Measurements from ENCODE around the gene PRR19. TPM values are rescaled to one million over a fixed set of nuclear protein-coding genes. Genes with fewer than 3 reads are reported as not detected.
A peak's percentile ranks its signal among the peaks of the same experiment; 100 is the strongest.

The PRR19 gene
- total RNA-seq, 2 experiments from 2014 or later: 0.89 to 1.1 TPM

- H3K4me1 Mint-ChIP-seq: peaks cover 17% of the 10 kb centered on the region
- no peaks in the 10 kb centered on the region for H3K27me3 Mint-ChIP-seq
- H3K9me3 Mint-ChIP-seq (ENCODE audit: low read depth): no peaks in the 10 kb centered on the region
- H3K36me3 Mint-ChIP-seq: peaks cover 16% of the 10 kb centered on the region
- H3K4me3 Mint-ChIP-seq: no peak overlapping the region
- CTCF ChIA-PET: interaction anchor here (1.2 to 1.3 kb wide), 2 partner anchors 10 to 39 kb away, joined by 3 read pairs; no protein-coding TSS in a partner anchor
- H3K27ac Mint-ChIP-seq: no peak overlapping the region
- DNase-seq: no peak
- no peak for ATAC-seq
Observed at GRCh38 chr19:42288881-42289555, 12.9 kb upstream of the PRR19 start.

- DNase-seq (no peak), ATAC-seq (no peak)
- H3K4me1 Mint-ChIP-seq: peaks cover 17% of the 10 kb centered on the region
- H3K36me3 Mint-ChIP-seq: peaks cover 16% of the 10 kb centered on the region
- no peak overlapping the region for H3K4me3 Mint-ChIP-seq
- no peak overlapping the region for H3K27ac Mint-ChIP-seq
- no peaks in the 10 kb centered on the region for H3K9me3 Mint-ChIP-seq (ENCODE audit: low read depth)
- no peaks in the 10 kb centered on the region for H3K27me3 Mint-ChIP-seq
- CTCF ChIA-PET: interaction anchor here (1.2 to 1.3 kb wide), 2 partner anchors 10 to 39 kb away, joined by 3 read pairs; no protein-coding TSS in a partner anchor
Observed at GRCh38 chr19:42289556-42290041, 12.3 kb upstream of the PRR19 start.

GRCh38 chr19:42290136-42290522, 11.8 kb upstream of the PRR19 start:
- ATAC-seq: no peak
- no peaks in the 10 kb centered on the region for H3K27me3 Mint-ChIP-seq
- DNase-seq: no peak
- CTCF ChIA-PET: interaction anchor here (1.3 kb wide), 1 partner anchor 11 kb away, joined by 3 read pairs; no protein-coding TSS in a partner anchor
- no peak overlapping the region for H3K27ac Mint-ChIP-seq
- no peak overlapping the region for H3K4me3 Mint-ChIP-seq
- H3K4me1 Mint-ChIP-seq: peaks cover 12% of the 10 kb centered on the region
- H3K9me3 Mint-ChIP-seq (ENCODE audit: low read depth): no peaks in the 10 kb centered on the region
- H3K36me3 Mint-ChIP-seq: peaks cover 16% of the 10 kb centered on the region

- CTCF ChIA-PET: no interaction called here
- peaks cover 6% of the 10 kb centered on the region for H3K4me1 Mint-ChIP-seq
- no peaks in the 10 kb centered on the region for H3K27me3 Mint-ChIP-seq
- ATAC-seq (peak; percentile 72), DNase-seq (peak; percentile 70)
- H3K27ac Mint-ChIP-seq: no peak overlapping the region
- no peak overlapping the region for H3K4me3 Mint-ChIP-seq
- no peaks in the 10 kb centered on the region for H3K9me3 Mint-ChIP-seq (ENCODE audit: low read depth)
- H3K36me3 Mint-ChIP-seq: peaks cover 16% of the 10 kb centered on the region
Observed at GRCh38 chr19:42290523-42291434, 11.2 kb upstream of the PRR19 start.

GRCh38 chr19:42291435-42291810, 10.5 kb upstream of the PRR19 start:
- ATAC-seq (no peak), DNase-seq (no peak)
- Mint-ChIP-seq H3K36me3 (peaks cover 16% of the 10 kb centered on the region), H3K9me3 (ENCODE audit: low read depth) (no peaks in the 10 kb centered on the region), H3K4me3 (no peak overlapping the region), H3K27me3 (no peaks in the 10 kb centered on the region), H3K4me1 (peaks cover 2% of the 10 kb centered on the region), H3K27ac (no peak overlapping the region)
- CTCF ChIA-PET: interaction anchor here (0.6 kb wide), 1 partner anchor 155 kb away, joined by 3 read pairs; no protein-coding TSS in a partner anchor

GRCh38 chr19:42292042-42292960, 9.6 kb upstream of the PRR19 start:
- CTCF ChIA-PET: interaction anchor here (0.6 kb wide), 1 partner anchor 155 kb away, joined by 3 read pairs; no protein-coding TSS in a partner anchor
- DNase-seq (no peak), ATAC-seq (no peak)
- Mint-ChIP-seq H3K9me3 (ENCODE audit: low read depth) (no peaks in the 10 kb centered on the region), H3K4me3 (no peak overlapping the region), H3K36me3 (peaks cover 17% of the 10 kb centered on the region), H3K4me1 (peaks cover 2% of the 10 kb centered on the region), H3K27ac (no peak overlapping the region), H3K27me3 (no peaks in the 10 kb centered on the region)

- Mint-ChIP-seq H3K27me3 (no peaks in the 10 kb centered on the region), H3K4me1 (peaks cover 2% of the 10 kb centered on the region), H3K4me3 (no peak overlapping the region), H3K27ac (no peak overlapping the region), H3K9me3 (ENCODE audit: low read depth) (no peaks in the 10 kb centered on the region), H3K36me3 (peaks cover 14% of the 10 kb centered on the region)
- ATAC-seq (no peak), DNase-seq (no peak)
- CTCF ChIA-PET: interaction anchor here (1.0 kb wide), 1 partner anchor 13 kb away, joined by 3 read pairs; no protein-coding TSS in a partner anchor
Observed at GRCh38 chr19:42292963-42293362, 9.0 kb upstream of the PRR19 start.

- Mint-ChIP-seq H3K36me3 (peaks cover 12% of the 10 kb centered on the region), H3K9me3 (ENCODE audit: low read depth) (no peaks in the 10 kb centered on the region), H3K4me1 (peaks cover 2% of the 10 kb centered on the region), H3K4me3 (no peak overlapping the region), H3K27ac (no peak overlapping the region), H3K27me3 (no peaks in the 10 kb centered on the region)
- CTCF ChIA-PET: interaction anchor here (1.0 kb wide), 1 partner anchor 14 kb away, joined by 3 read pairs; no protein-coding TSS in a partner anchor
- ATAC-seq: no peak
- DNase-seq: no peak
Observed at GRCh38 chr19:42293540-42293939, 8.4 kb upstream of the PRR19 start.

GRCh38 chr19:42293948-42294347, 8.0 kb upstream of the PRR19 start:
- CTCF ChIA-PET: interaction anchor here (1.0 to 3.0 kb wide), 5 partner anchors 14 to 185 kb away, joined by 3 to 19 read pairs (median 3); no protein-coding TSS in a partner anchor
- no peak overlapping the region for H3K4me3 Mint-ChIP-seq
- no peaks in the 10 kb centered on the region for H3K9me3 Mint-ChIP-seq (ENCODE audit: low read depth)
- no peak for ATAC-seq
- no peaks in the 10 kb centered on the region for H3K27me3 Mint-ChIP-seq
- H3K4me1 Mint-ChIP-seq: peaks cover 2% of the 10 kb centered on the region
- peaks cover 12% of the 10 kb centered on the region for H3K36me3 Mint-ChIP-seq
- DNase-seq: no peak
- H3K27ac Mint-ChIP-seq: no peak overlapping the region

- no peaks in the 10 kb centered on the region for H3K9me3 Mint-ChIP-seq (ENCODE audit: low read depth)
- CTCF ChIA-PET: interaction anchor here (0.9 to 3.7 kb wide), 9 partner anchors 10 to 186 kb away, joined by 3 to 19 read pairs (median 4); partner anchors contain the start of gene POU2F2
- no peaks in the 10 kb centered on the region for H3K27me3 Mint-ChIP-seq
- H3K4me3 Mint-ChIP-seq: no peak overlapping the region
- peaks cover 2% of the 10 kb centered on the region for H3K4me1 Mint-ChIP-seq
- H3K27ac Mint-ChIP-seq: no peak overlapping the region
- no peak for ATAC-seq
- no peak for DNase-seq
- peaks cover 12% of the 10 kb centered on the region for H3K36me3 Mint-ChIP-seq
Observed at GRCh38 chr19:42294471-42295137, 7.3 kb upstream of the PRR19 start.

GRCh38 chr19:42295342-42295741, 6.6 kb upstream of the PRR19 start:
- Mint-ChIP-seq H3K27me3 (no peaks in the 10 kb centered on the region), H3K4me3 (no peak overlapping the region), H3K9me3 (ENCODE audit: low read depth) (no peaks in the 10 kb centered on the region), H3K36me3 (peaks cover 12% of the 10 kb centered on the region), H3K27ac (no peak overlapping the region), H3K4me1 (peaks cover 2% of the 10 kb centered on the region)
- ATAC-seq (no peak), DNase-seq (no peak)
- CTCF ChIA-PET: interaction anchor here (0.9 to 3.7 kb wide), 10 partner anchors 11 to 180 kb away, joined by 3 to 19 read pairs (median 3); partner anchors contain the start of gene POU2F2

All from activated CD8-positive, alpha-beta memory T cell treated with anti-CD3 and anti-CD28 coated beads, Interleukin-2, amount 10 ng/mL, durations not matched to agents 7 days and 5 days (primary cell).